Mesodermal cell (in vitro differentiated cells): ENCODE measurements around the gene CABLES1. TPM values are rescaled to one million over a fixed set of nuclear protein-coding genes. Genes with fewer than 3 reads are reported as not detected.
"Not testable (repeated sequence)": the region's sequence is repeated elsewhere in the genome, so short reads cannot be mapped to it uniquely, and the experiment has no call there.

Experiments used
- H3K27ac ChIP-seq: 2 replicates; pipeline ENCODE4 v1.7.0; 2013; ENCODE audit warnings: mild to moderate bottlenecking, low read depth, low read length, moderate library complexity; ENCODE audit not compliant: severe bottlenecking
- H3K36me3 ChIP-seq: 2 replicates; pipeline ENCODE4 v1.7.1; 2013; ENCODE audit warnings: mild to moderate bottlenecking, low read length, moderate library complexity; ENCODE audit not compliant: control insufficient read depth, insufficient read depth
- H3K4me1 ChIP-seq: one replicate; pipeline ENCODE4 v1.7.1; 2013; ENCODE audit warnings: mild to moderate bottlenecking, low read length; ENCODE audit not compliant: insufficient read depth, control insufficient read depth, poor library complexity, severe bottlenecking
- H3K4me3 ChIP-seq: 2 replicates; pipeline ENCODE4 v1.7.0; 2013; ENCODE audit warnings: low read length, control low read depth, mild to moderate bottlenecking; ENCODE audit not compliant: insufficient read depth, poor library complexity, severe bottlenecking; ENCODE audit errors: extremely low read depth
- H3K9me3 ChIP-seq: 2 replicates; pipeline ENCODE4 v1.7.1; 2013; ENCODE audit warnings: mild to moderate bottlenecking, low read length, moderate library complexity; ENCODE audit not compliant: control insufficient read depth
- WGBS, 2 experiments: methylation state at CpG; one replicate each; pipeline ENCODE4 v1.1.5; 2013; ENCODE audit warnings: missing lambda C conversion rate in 2 of 2; ENCODE audit not compliant: insufficient coverage in 2 of 2; 5-methylcytosine and 5-hydroxymethylcytosine counted together
- polyA plus RNA-seq, 2 experiments: library from polyadenylated mRNA; stranded (reverse); fragments of 50-300 nt; gene quantifications; one replicate each; pipeline ENCODE4 v1.2.3, GENCODE V29; 2013

Gene CABLES1
- 5.5 TPM for polyA plus RNA-seq (2013, experiment 1 of 2)
- 4.6 TPM for polyA plus RNA-seq (2013, experiment 2 of 2)

- H3K4me1 ChIP-seq = peaks cover 10% of the 10 kb centered on the region
- peak within 1 kb of the TSS; percentile 62 for H3K4me3 ChIP-seq
- no peaks in the 10 kb centered on the region for H3K36me3 ChIP-seq
- 0 to 2% methylated on average over 44 to 61 of the region's 67 CpGs for WGBS, 2 experiments
- H3K27ac ChIP-seq = no peak within 1 kb of the TSS
- H3K9me3 ChIP-seq = no peaks in the 10 kb centered on the region
Measured at GRCh38 chr18:23134780-23135549, at the start of gene CABLES1. TSS of gene CABLES1 (plus strand) at chr18:23135485. CDS start at chr18:23135763, 278 bp downstream.

- 63 to 90% methylated on average over 2 to 3 of the region's 3 CpGs for WGBS, 2 experiments
- no peaks in the 10 kb centered on the region for H3K9me3 ChIP-seq
- no peaks in the 10 kb centered on the region for H3K36me3 ChIP-seq
- H3K4me3 ChIP-seq = no peak overlapping the region
- no peak overlapping the region for H3K27ac ChIP-seq
- peaks cover 6% of the 10 kb centered on the region for H3K4me1 ChIP-seq
Measured at GRCh38 chr18:23087352-23087751, 47.9 kb upstream of the CABLES1 start.

- WGBS, 2 experiments = 92 to 95% methylated on average over 6 to 7 of the region's 7 CpGs
- H3K4me1 ChIP-seq = peaks cover 6% of the 10 kb centered on the region
- H3K27ac ChIP-seq = no peak overlapping the region
- no peaks in the 10 kb centered on the region for H3K9me3 ChIP-seq
- H3K36me3 ChIP-seq = no peaks in the 10 kb centered on the region
- H3K4me3 ChIP-seq = no peak overlapping the region
Measured at GRCh38 chr18:23088310-23088709, 47.0 kb upstream of the CABLES1 start.

- H3K4me1 ChIP-seq = peaks cover 10% of the 10 kb centered on the region
- not testable (repeated sequence) for H3K36me3 ChIP-seq, H3K27ac ChIP-seq, H3K9me3 ChIP-seq, H3K4me3 ChIP-seq
- 87 to 94% methylated on average over 4 to 5 of the region's 8 CpGs for WGBS, 2 experiments
Measured at GRCh38 chr18:23091017-23091993, 44.0 kb upstream of the CABLES1 start.

GRCh38 chr18:23092121-23092520 is 43.2 kb upstream of the CABLES1 start:
- Histone ChIP-seq H3K36me3 (no peaks in the 10 kb centered on the region), H3K27ac (no peak overlapping the region), H3K9me3 (no peaks in the 10 kb centered on the region), H3K4me1 (peaks cover 10% of the 10 kb centered on the region), H3K4me3 (no peak overlapping the region)
- WGBS, 2 experiments = 94 to 96% methylated on average over 8 to 9 of the region's 9 CpGs

- 94 to 95% methylated on average over 3 to 4 of the region's 10 CpGs for WGBS, 2 experiments
- not testable (repeated sequence) for H3K9me3 ChIP-seq, H3K36me3 ChIP-seq, H3K4me3 ChIP-seq, H3K27ac ChIP-seq
- H3K4me1 ChIP-seq = peaks cover 10% of the 10 kb centered on the region
Measured at GRCh38 chr18:23093130-23093529, 42.2 kb upstream of the CABLES1 start.

GRCh38 chr18:23093772-23094171 is 41.5 kb upstream of the CABLES1 start:
- Histone ChIP-seq H3K4me3 (no peak overlapping the region), H3K27ac (no peak overlapping the region), H3K4me1 (peaks cover 10% of the 10 kb centered on the region), H3K9me3 (no peaks in the 10 kb centered on the region), H3K36me3 (no peaks in the 10 kb centered on the region)
- 91 to 96% methylated on average over 4 to 9 of the region's 9 CpGs for WGBS, 2 experiments

GRCh38 chr18:23094411-23095190 is 40.7 kb upstream of the CABLES1 start:
- Histone ChIP-seq H3K27ac (no peak overlapping the region), H3K9me3 (no peaks in the 10 kb centered on the region), H3K4me3 (no peak overlapping the region), H3K36me3 (no peaks in the 10 kb centered on the region), H3K4me1 (peaks cover 10% of the 10 kb centered on the region)
- WGBS, 2 experiments = 40 to 46% methylated on average over 11 to 12 of the region's 18 CpGs

- 97 to 100% methylated on average over 4 of the region's 6 CpGs for WGBS, 2 experiments
- peaks cover 10% of the 10 kb centered on the region for H3K4me1 ChIP-seq
- no peak overlapping the region for H3K27ac ChIP-seq
- H3K36me3 ChIP-seq = no peaks in the 10 kb centered on the region
- H3K4me3 ChIP-seq = no peak overlapping the region
- no peaks in the 10 kb centered on the region for H3K9me3 ChIP-seq
Measured at GRCh38 chr18:23095463-23095862, 39.8 kb upstream of the CABLES1 start.

- WGBS, 2 experiments = 85 to 97% methylated on average over 7 of the region's 8 CpGs
- H3K36me3 ChIP-seq, H3K9me3 ChIP-seq, H3K4me1 ChIP-seq, H3K4me3 ChIP-seq, H3K27ac ChIP-seq: not testable (repeated sequence)
Measured at GRCh38 chr18:23097016-23097415, 38.3 kb upstream of the CABLES1 start.
